ENCODE data around the gene BBX.

DNA sequence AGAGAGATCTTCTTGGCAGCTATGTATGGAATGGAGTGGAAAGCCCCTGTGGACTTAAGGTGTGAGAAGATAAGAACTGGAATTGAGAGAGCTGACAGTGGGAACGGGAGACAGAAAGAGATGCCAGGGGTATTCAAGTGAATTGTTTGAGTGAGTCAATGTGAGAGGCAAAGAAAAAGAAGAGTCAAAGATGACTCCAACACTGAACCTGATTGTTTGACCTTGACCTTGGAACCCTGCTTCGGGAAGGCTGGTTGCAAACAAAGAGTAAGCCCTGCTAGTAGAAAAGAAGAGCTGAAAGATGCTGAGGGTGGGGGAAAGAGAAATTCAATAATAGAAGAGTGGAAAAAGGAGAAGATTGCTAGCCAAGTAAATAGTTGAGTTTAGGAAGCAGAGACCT is 238.6 kb downstream of the BBX start:
- TF ChIP-seq, protein P1, sequence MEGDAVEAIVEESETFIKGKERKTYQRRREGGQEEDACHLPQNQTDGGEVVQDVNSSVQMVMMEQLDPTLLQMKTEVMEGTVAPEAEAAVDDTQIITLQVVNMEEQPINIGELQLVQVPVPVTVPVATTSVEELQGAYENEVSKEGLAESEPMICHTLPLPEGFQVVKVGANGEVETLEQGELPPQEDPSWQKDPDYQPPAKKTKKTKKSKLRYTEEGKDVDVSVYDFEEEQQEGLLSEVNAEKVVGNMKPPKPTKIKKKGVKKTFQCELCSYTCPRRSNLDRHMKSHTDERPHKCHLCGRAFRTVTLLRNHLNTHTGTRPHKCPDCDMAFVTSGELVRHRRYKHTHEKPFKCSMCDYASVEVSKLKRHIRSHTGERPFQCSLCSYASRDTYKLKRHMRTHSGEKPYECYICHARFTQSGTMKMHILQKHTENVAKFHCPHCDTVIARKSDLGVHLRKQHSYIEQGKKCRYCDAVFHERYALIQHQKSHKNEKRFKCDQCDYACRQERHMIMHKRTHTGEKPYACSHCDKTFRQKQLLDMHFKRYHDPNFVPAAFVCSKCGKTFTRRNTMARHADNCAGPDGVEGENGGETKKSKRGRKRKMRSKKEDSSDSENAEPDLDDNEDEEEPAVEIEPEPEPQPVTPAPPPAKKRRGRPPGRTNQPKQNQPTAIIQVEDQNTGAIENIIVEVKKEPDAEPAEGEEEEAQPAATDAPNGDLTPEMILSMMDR (IDR thresholded peaks at IDR 0.05), result no peak
- TF ChIP-seq POLR2A (IDR thresholded peaks at IDR 0.05) (no peak), POLR2AphosphoS5 (IDR thresholded peaks at IDR 0.05) (no peak)

Measured in upper lobe of left lung (tissue), 4 donors.